Gastrocnemius medialis (tissue), 4 donors: ENCODE results near the gene GGACT. TPM values are rescaled to one million over a fixed set of nuclear protein-coding genes. Genes with fewer than 3 reads are reported as not detected.
"Not testable (repeated sequence)": the region's sequence is repeated elsewhere in the genome, so short reads cannot be mapped to it uniquely, and the experiment has no call there.

Experiments used
- ATAC-seq, 2 donors: fragments of 150-250 bp; one replicate each; pipeline ENCODE4 v1.9.1; 2016
- DNase-seq, 2 donors: peaks; one replicate each; pipeline ENCODE4 v3.0.0-alpha.2; 2019
- H3K27ac ChIP-seq, 4 donors: fragments of 200-600 bp; sonication (generic); 1 replicate in 1 of 4; 2 replicates in 3 of 4; pipeline ENCODE4 v1.5.1; 2016 to 2018; ENCODE audit warnings: mild to moderate bottlenecking in 2 of 4, moderate library complexity in 1 of 4
- H3K27me3 ChIP-seq, 3 donors: fragments of 200-600 bp; sonication (generic) in 2 of 3; 1 replicate in 1 of 3; 2 replicates in 2 of 3; pipeline versions ENCODE4 v1.5.1 to v1.6.0; 2016 to 2019; ENCODE audit warnings: mild to moderate bottlenecking in 1 of 3, moderate library complexity in 1 of 3
- H3K36me3 ChIP-seq, 2 donors: fragments of 200-600 bp; sonication (generic) in 1 of 2; one replicate each; pipeline ENCODE4 v1.5.1; 2017 to 2018
- H3K4me1 ChIP-seq, 2 donors: fragments of 200-600 bp; sonication (generic) in 1 of 2; one replicate each; pipeline ENCODE4 v1.5.1; 2016 to 2017; ENCODE audit warnings: mild to moderate bottlenecking in 2 of 2
- H3K4me3 ChIP-seq, 4 donors: fragments of 200-600 bp; sonication (generic) in 3 of 4; 1 replicate in 1 of 4; 2 replicates in 3 of 4; pipeline ENCODE4 v1.5.1; 2016 to 2019; ENCODE audit warnings: mild to moderate bottlenecking in 2 of 4
- H3K9me3 ChIP-seq, 3 donors: fragments of 200-600 bp; sonication (generic) in 2 of 3; 1 replicate in 1 of 3; 2 replicates in 2 of 3; pipeline ENCODE4 v1.5.1; 2016 to 2019
- CTCF ChIP-seq, 5 experiments: fragments of 450-650 bp in 3 of 5; fragments of 200-600 bp in 2 of 5; sonication (generic) in 2 of 5; IDR thresholded peaks in 4 of 5; conservative IDR thresholded peaks in 1 of 5; 1 replicate in 4 of 5; 2 replicates in 1 of 5; pipeline ENCODE4 v1.5.1; 2016 to 2019; ENCODE audit warnings: antibody characterized with exemption in 5 of 5, mild to moderate bottlenecking in 3 of 5, moderate library complexity in 3 of 5
- POLR2A ChIP-seq, 2 donors: fragments of 450-650 bp; IDR thresholded peaks; one replicate each; pipeline ENCODE4 v1.6.1; 2017; ENCODE audit warnings: antibody characterized with exemption in 2 of 2, mild to moderate bottlenecking in 2 of 2, moderate library complexity in 2 of 2
- in situ Hi-C, 4 donors: fragments of 200-750 bp; cut with MboI; loops; one replicate each; pipeline versions ENCODE4 v1.15.0 to v1.8.0; 2017; ENCODE audit warnings: low sequenced_read_pairs in 4 of 4
- intact Hi-C: fragments of 100-400 bp; cut with DNase I; formaldehyde crosslinking; loops from one replicate; pipeline ENCODE4 v1.15.1; 2023; ENCODE audit warnings: low total_unique reads
- total RNA-seq, 4 donors: library from RNA; depleted of rRNA; stranded (reverse); fragments of >200 nt; gene quantifications; one replicate each; pipeline versions ENCODE4 v1.1.0 to v1.2.3, GENCODE V29; 2016

The GGACT gene
- total RNA-seq, 4 donors from 2014 or later: 0.56 to 1.5 (median 0.83) TPM

- in situ Hi-C loops (no loop called here), intact Hi-C loops (no loop called here)
- Histone ChIP-seq H3K27me3 (no peaks in the 10 kb centered on the region), H3K9me3 (no peaks in the 10 kb centered on the region), H3K36me3 (peaks cover 0 to 13% of the 10 kb centered on the region in 2 donors), H3K4me3 (no peak overlapping the region), H3K27ac (no peak overlapping the region), H3K4me1 (no peaks in the 10 kb centered on the region)
- DNase-seq (no peak), ATAC-seq (no peak)
- TF ChIP-seq POLR2A (IDR thresholded peaks at IDR 0.05) (no peak), CTCF (IDR thresholded peaks at IDR 0.05 in 4 of 5, conservative IDR thresholded peaks at IDR 0.05 in 1 of 5) (no peak)
Observed at GRCh38 chr13:100625447-100625846, 36.9 kb upstream of the GGACT start.

- Histone ChIP-seq H3K27ac (no peak overlapping the region), H3K27me3 (no peaks in the 10 kb centered on the region), H3K9me3 (no peaks in the 10 kb centered on the region), H3K4me3 (no peak overlapping the region), H3K4me1 (no peaks in the 10 kb centered on the region), H3K36me3 (peaks cover 0 to 5% of the 10 kb centered on the region in 2 donors)
- ATAC-seq (no peak), DNase-seq (no peak)
- in situ Hi-C loops: no loop called here
- intact Hi-C loops: no loop called here
- TF ChIP-seq CTCF (IDR thresholded peaks at IDR 0.05 in 4 of 5, conservative IDR thresholded peaks at IDR 0.05 in 1 of 5) (no peak), POLR2A (IDR thresholded peaks at IDR 0.05) (no peak)
Observed at GRCh38 chr13:100620792-100621191, 32.2 kb upstream of the GGACT start.

GRCh38 chr13:100619940-100620339 lies 31.4 kb upstream of the GGACT start:
- no peak overlapping the region for H3K4me3 ChIP-seq
- intact Hi-C loops (no loop called here), in situ Hi-C loops (no loop called here)
- no peaks in the 10 kb centered on the region for H3K4me1 ChIP-seq
- H3K36me3 ChIP-seq: no peaks in the 10 kb centered on the region
- DNase-seq (no peak), ATAC-seq (no peak)
- H3K9me3 ChIP-seq: no peaks in the 10 kb centered on the region
- H3K27me3 ChIP-seq: no peaks in the 10 kb centered on the region
- H3K27ac ChIP-seq: no peak overlapping the region
- TF ChIP-seq POLR2A (IDR thresholded peaks at IDR 0.05): no peak
- no peak for TF ChIP-seq CTCF (IDR thresholded peaks at IDR 0.05 in 4 of 5, conservative IDR thresholded peaks at IDR 0.05 in 1 of 5)

- H3K4me3 ChIP-seq, intact Hi-C loops, H3K9me3 ChIP-seq, H3K36me3 ChIP-seq, H3K27me3 ChIP-seq, H3K27ac ChIP-seq, in situ Hi-C loops, ATAC-seq, H3K4me1 ChIP-seq, DNase-seq: not testable (repeated sequence)
Observed at GRCh38 chr13:100618897-100619296, 30.3 kb upstream of the GGACT start.

- ATAC-seq (no peak), DNase-seq (no peak)
- no peaks in the 10 kb centered on the region for H3K27me3 ChIP-seq
- peaks cover 0 to 3% of the 10 kb centered on the region in 2 donors for H3K4me1 ChIP-seq
- no peak overlapping the region for H3K27ac ChIP-seq
- TF ChIP-seq POLR2A (IDR thresholded peaks at IDR 0.05) (no peak), CTCF (IDR thresholded peaks at IDR 0.05 in 4 of 5, conservative IDR thresholded peaks at IDR 0.05 in 1 of 5) (no peak)
- intact Hi-C loops: no loop called here
- no peaks in the 10 kb centered on the region for H3K36me3 ChIP-seq
- no peak overlapping the region for H3K4me3 ChIP-seq
- H3K9me3 ChIP-seq: no peaks in the 10 kb centered on the region
- in situ Hi-C loops: no loop called here
Observed at GRCh38 chr13:100613031-100613430, 24.4 kb upstream of the GGACT start.
